Spinal cord (tissue), 10 donors: Measurements from ENCODE around the gene CCNF. TPM values are rescaled to one million over a fixed set of nuclear protein-coding genes. Genes with fewer than 3 reads are reported as not detected.

Source experiments
- DNase-seq, 6 donors: peaks; one replicate each; pipeline versions ENCODE4 v3.0.0 to v3.0.0-alpha.2; 2013 to 2015; ENCODE audit warnings: low spot score in 6 of 6, low read depth in 4 of 6
- H3K27ac ChIP-seq: one replicate; pipeline ENCODE4 v1.5.1; 2013; ENCODE audit warnings: low read depth, low read length, control low read depth
- H3K27me3 ChIP-seq: one replicate; pipeline ENCODE4 v1.6.1; 2013; ENCODE audit warnings: low read length; ENCODE audit not compliant: control insufficient read depth, insufficient read depth
- H3K36me3 ChIP-seq: one replicate; pipeline ENCODE4 v1.6.1; 2013; ENCODE audit warnings: low read length; ENCODE audit not compliant: control insufficient read depth, insufficient read depth
- H3K4me1 ChIP-seq: one replicate; pipeline ENCODE4 v1.6.1; 2013; ENCODE audit warnings: low read length; ENCODE audit not compliant: control insufficient read depth, insufficient read depth
- H3K4me3 ChIP-seq: one replicate; pipeline ENCODE4 v1.5.1; 2013; ENCODE audit warnings: low read depth, low read length, control low read depth
- H3K9me3 ChIP-seq: one replicate; pipeline ENCODE4 v1.6.1; 2013; ENCODE audit warnings: low read length; ENCODE audit not compliant: control insufficient read depth, insufficient read depth
- WGBS: methylation state at CpG from one replicate; pipeline ENCODE4 v1.1.5; 2013; ENCODE audit warnings: missing lambda C conversion rate; ENCODE audit not compliant: insufficient coverage; 5-methylcytosine and 5-hydroxymethylcytosine counted together
- polyA plus RNA-seq, 2 donors: library from polyadenylated mRNA; unstranded; fragments of 120-200 nt; gene quantifications; one replicate each; pipeline ENCODE4 v1.2.1, GENCODE V29; 2013; ENCODE audit not compliant: insufficient read length in 2 of 2
- total RNA-seq, 2 donors: library from RNA; depleted of rRNA in 1 of 2; stranded (reverse); fragments of 120-200 nt in 1 of 2; fragments of >200 nt in 1 of 2; gene quantifications; one replicate each; pipeline versions ENCODE4 v1.2.3 to v1.2.4, GENCODE V29; 2013 to 2014
- donor health status: healthy.

CCNF gene
- total and polyA plus RNA-seq, 4 donors = 7.6 to 11.6 (median 9.7) TPM

- H3K27me3 ChIP-seq = no peaks in the 10 kb centered on the region
- no peak overlapping the region for H3K4me3 ChIP-seq
- H3K9me3 ChIP-seq = no peaks in the 10 kb centered on the region
- peaks cover 64% of the 10 kb centered on the region for H3K36me3 ChIP-seq
- H3K27ac ChIP-seq = no peak overlapping the region
- H3K4me1 ChIP-seq = peaks cover 50% of the 10 kb centered on the region
- DNase-seq = no peak
- 75% methylated on average over 7 of the region's 15 CpGs for WGBS
These were observed 58.8 kb downstream of the CCNF start for GRCh38 chr16:2487903-2488531.

- Histone ChIP-seq H3K4me3 (no peak overlapping the region), H3K9me3 (no peaks in the 10 kb centered on the region), H3K27me3 (no peaks in the 10 kb centered on the region), H3K27ac (no peak overlapping the region), H3K4me1 (peaks cover 34% of the 10 kb centered on the region), H3K36me3 (peaks cover 54% of the 10 kb centered on the region)
- no peak for DNase-seq
- WGBS = 91% methylated on average over 16 of the region's 16 CpGs
These were observed 60.3 kb downstream of the CCNF start for GRCh38 chr16:2489581-2489980.

GRCh38 chr16:2490190-2491105 lies 61.2 kb downstream of the CCNF start:
- DNase-seq = no peak
- no peak overlapping the region for H3K27ac ChIP-seq
- WGBS = 70% methylated on average over 12 of the region's 23 CpGs
- H3K4me3 ChIP-seq = no peak overlapping the region
- no peaks in the 10 kb centered on the region for H3K9me3 ChIP-seq
- H3K27me3 ChIP-seq = no peaks in the 10 kb centered on the region
- H3K36me3 ChIP-seq = peaks cover 50% of the 10 kb centered on the region
- peaks cover 32% of the 10 kb centered on the region for H3K4me1 ChIP-seq

- no peaks in the 10 kb centered on the region for H3K9me3 ChIP-seq
- no peak overlapping the region for H3K4me3 ChIP-seq
- no peak overlapping the region for H3K27ac ChIP-seq
- peaks cover 50% of the 10 kb centered on the region for H3K36me3 ChIP-seq
- H3K27me3 ChIP-seq = no peaks in the 10 kb centered on the region
- 90% methylated on average over 13 of the region's 13 CpGs for WGBS
- DNase-seq = no peak
- H3K4me1 ChIP-seq = peaks cover 16% of the 10 kb centered on the region
These were observed 63.0 kb downstream of the CCNF start for GRCh38 chr16:2492292-2492691.

- Histone ChIP-seq H3K27ac (no peak overlapping the region), H3K9me3 (no peaks in the 10 kb centered on the region), H3K4me1 (peaks cover 10% of the 10 kb centered on the region), H3K36me3 (peaks cover 58% of the 10 kb centered on the region), H3K27me3 (no peaks in the 10 kb centered on the region), H3K4me3 (no peak overlapping the region)
- WGBS = 87% methylated on average over 6 of the region's 6 CpGs
- peak in 1 of 6 donors; percentile 47 for DNase-seq
These were observed 64.4 kb downstream of the CCNF start for GRCh38 chr16:2493605-2494004.

- Histone ChIP-seq H3K27ac (no peak overlapping the region), H3K4me3 (no peak overlapping the region), H3K9me3 (no peaks in the 10 kb centered on the region), H3K27me3 (no peaks in the 10 kb centered on the region), H3K36me3 (peaks cover 66% of the 10 kb centered on the region), H3K4me1 (peaks cover 14% of the 10 kb centered on the region)
- no CpG with 5 or more reads among the region's 5 CpGs for WGBS
- DNase-seq = no peak
These were observed 65.4 kb downstream of the CCNF start for GRCh38 chr16:2494616-2495015.

GRCh38 chr16:2495041-2495440 lies 65.8 kb downstream of the CCNF start:
- Histone ChIP-seq H3K4me3 (no peak overlapping the region), H3K9me3 (no peaks in the 10 kb centered on the region), H3K27ac (no peak overlapping the region), H3K27me3 (no peaks in the 10 kb centered on the region), H3K4me1 (peaks cover 14% of the 10 kb centered on the region), H3K36me3 (peaks cover 66% of the 10 kb centered on the region)
- WGBS = 93% methylated on average over 5 of the region's 5 CpGs
- no peak for DNase-seq

GRCh38 chr16:2496223-2497115 lies 67.2 kb downstream of the CCNF start:
- 94% methylated on average over 62 of the region's 62 CpGs for WGBS
- Histone ChIP-seq H3K9me3 (no peaks in the 10 kb centered on the region), H3K27ac (no peak overlapping the region), H3K36me3 (peaks cover 73% of the 10 kb centered on the region), H3K4me1 (peaks cover 14% of the 10 kb centered on the region), H3K27me3 (no peaks in the 10 kb centered on the region), H3K4me3 (no peak overlapping the region)
- no peak for DNase-seq

GRCh38 chr16:2497116-2497630 lies 67.9 kb downstream of the CCNF start:
- Histone ChIP-seq H3K4me1 (peaks cover 21% of the 10 kb centered on the region), H3K9me3 (no peaks in the 10 kb centered on the region), H3K27ac (no peak overlapping the region), H3K4me3 (no peak overlapping the region), H3K36me3 (peaks cover 73% of the 10 kb centered on the region), H3K27me3 (no peaks in the 10 kb centered on the region)
- WGBS = 73% methylated on average over 19 of the region's 21 CpGs
- no peak for DNase-seq
